GM19023 (cell line): ENCODE results near the gene STXBP1.

Source experiments
- ATAC-seq: cut with Tn5 transposase; IDR thresholded peaks from one replicate; pipeline ENCODE4 v1.9.1; 2021; ENCODE audit warnings: mild to moderate bottlenecking, moderate library complexity; ENCODE audit not compliant: unreplicated experiment

STXBP1 gene

DNA sequence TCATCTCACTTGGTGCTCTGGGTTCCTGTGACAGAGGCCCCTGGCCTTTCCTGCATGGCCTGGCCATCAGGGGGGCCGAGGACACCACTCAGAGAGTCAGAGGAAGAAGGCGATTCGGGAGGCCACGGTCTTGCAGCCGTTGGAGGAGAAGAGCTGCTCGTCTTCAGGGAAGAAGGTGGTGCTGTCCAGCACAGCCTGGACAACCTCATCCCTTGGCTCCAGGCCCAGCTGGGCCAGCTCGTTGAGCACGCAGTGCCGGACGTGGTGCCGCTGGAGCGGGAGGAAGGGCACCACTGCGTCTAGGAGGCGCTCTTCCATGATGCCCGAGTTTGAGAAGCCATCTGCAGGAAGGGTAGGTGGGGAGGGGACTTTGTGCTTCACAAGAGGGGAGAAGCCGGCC lies 119.9 kb downstream of the STXBP1 start:
- ATAC-seq = no peak

DNA sequence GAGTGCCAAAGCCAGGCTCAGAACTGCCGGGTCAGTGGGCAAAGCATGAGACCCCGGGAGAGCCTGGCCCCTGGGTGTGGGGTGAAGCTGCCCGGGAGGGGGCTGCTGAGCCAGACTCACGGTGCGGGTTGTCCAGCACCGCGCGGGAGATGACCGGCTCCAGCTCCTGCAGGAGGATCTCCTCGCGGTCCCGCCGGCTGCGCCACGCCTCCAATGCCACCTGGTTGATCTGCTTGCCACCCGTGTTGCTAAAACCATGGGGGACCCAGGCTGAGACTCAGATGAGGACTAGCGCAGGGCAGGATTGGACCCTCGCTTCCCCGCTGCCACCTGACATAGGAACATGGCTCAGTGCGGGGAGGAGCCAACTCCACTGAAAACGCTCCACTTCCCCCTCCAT lies 120.4 kb downstream of the STXBP1 start:
- no peak for ATAC-seq

DNA sequence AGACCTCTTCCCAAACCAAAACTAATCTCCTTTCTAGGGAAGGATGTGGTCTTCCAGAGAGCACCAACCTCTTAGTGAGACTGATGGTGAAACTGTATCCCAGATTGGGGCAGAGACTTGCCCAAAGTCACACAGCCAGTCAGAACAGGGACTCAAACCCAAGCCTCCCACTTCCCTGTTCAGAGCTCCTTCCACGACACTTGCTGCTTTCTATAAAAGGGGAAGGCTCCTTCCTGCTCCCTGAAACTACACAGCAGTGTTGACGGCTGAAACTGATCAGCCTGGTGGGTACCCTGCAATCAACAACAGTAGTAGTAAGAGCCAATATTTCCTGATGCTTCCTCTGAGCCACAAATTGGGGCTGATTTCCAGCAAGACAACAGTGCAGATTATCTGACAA lies 121.5 kb downstream of the STXBP1 start:
- ATAC-seq = no peak

DNA sequence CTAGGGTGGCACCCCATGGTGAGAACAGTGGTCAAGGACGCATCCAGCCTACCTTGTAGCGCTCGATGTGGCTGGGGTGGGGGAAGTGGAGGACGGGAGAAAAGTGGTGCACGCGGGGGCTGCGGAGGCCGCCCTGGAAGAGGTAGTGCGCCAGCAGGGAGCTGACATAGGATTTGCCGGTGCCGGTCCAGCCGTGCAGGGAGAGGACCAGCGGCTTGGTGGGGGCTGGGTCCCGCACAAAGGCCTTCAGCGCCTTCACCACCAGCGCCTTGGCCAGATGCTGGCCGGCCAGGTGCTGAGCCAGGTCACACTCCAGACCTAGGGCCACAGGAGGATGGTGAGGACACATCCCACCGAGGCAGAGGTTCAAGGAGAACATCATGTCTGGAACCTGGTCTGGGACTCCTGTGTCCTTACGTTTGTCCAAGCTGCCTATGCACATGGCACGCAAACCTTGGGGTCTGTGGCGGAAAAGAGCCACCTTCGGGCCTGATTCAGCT lies 122.2 kb downstream of the STXBP1 start:
- no peak for ATAC-seq

DNA sequence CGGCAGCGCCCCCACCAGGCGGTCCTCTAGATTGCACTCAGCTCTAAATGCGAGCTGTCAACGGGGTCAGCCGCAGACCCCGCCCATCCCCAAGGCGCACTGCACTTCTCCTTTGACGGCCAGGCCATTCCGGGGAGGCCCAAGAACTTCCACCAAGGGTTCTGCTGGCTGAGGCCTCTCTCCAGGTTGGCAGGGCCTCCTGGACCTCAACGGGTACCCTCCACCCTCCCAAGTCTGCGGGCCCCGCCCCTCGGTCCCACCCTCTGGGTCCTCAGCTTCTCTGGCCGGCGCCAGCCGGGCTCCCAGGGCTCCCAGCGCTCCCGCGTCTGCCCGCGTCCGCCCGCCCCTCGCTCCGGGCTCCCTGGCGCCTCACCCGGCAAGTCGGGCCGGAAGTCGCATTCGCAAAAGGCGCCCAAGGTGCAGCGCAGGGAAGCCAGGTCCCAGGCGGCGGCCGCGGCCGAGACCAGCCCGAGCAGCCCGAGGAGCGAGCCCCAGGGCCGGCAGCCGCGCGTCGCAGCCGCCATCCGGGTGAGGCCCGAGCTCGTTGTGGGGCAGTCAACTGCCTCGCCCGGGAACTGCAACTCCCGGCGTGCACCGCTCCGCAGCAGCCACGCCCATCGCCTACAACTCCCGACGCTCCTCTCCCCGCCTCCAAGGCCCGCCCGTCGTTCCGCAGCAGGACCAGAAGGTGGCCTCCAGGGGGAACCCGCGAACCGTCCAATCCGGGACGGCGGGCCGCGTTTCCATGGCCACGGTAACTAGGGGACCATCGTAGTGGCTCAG lies 122.9 kb downstream of the STXBP1 start, which contains the start of gene TOR2A:
TOR2A (minus strand) TSS at position 548 of the 783 bp plus-strand sequence; CDS start at position 524, 24 bp downstream.
- ATAC-seq = peak; percentile 84

DNA sequence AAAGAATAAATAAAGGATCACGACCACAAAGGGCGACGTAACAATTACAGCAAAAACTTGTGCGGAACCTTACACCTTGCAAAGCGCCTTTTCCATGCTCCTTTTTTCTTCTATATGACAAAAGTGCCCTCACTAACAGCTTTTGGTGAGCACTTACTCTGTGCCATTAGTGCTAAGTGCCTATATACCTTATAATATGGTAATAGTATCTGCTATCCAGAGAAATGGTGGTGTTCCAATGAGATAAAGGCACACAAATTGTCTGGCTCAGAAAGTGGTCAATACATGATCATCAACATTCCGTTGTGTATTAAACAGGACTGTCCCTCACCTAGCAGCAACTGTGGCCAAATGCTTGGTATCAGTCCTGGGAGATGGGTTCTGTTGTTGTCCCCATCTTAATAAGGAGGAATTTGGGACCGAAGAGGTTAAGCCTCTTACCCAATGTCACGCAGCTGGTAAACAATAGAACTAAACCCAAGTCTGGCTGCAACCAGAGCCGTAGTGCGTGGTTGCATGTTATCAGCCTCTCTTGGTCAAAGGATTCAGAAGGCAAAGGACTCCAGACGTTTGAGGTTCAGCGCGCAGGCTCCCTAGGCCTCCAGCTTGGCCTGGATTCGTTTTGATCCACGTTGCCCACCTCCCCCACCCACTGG lies 123.6 kb downstream of the STXBP1 start:
- ATAC-seq = peak; percentile 6

DNA sequence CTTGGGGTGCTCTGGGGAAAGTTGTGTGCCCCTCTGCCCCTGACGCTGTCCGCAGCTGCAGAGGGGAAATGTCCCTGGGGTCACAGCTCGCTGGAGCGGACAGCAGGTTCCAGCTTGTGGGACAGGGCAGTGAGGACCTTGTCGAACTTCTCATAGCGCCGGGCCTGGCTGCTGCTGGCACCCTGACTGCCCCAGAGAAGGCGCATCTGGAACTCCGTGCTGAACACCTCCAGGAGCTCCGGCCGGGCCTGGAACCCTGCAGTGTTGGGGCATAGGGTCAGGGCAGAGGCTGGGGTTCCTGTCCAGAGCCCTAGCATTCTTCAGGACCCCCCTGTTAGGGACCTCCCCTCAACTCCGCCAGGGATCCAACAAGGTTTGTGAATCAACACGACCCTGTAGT lies 126.6 kb downstream of the STXBP1 start:
- ATAC-seq = no peak

DNA sequence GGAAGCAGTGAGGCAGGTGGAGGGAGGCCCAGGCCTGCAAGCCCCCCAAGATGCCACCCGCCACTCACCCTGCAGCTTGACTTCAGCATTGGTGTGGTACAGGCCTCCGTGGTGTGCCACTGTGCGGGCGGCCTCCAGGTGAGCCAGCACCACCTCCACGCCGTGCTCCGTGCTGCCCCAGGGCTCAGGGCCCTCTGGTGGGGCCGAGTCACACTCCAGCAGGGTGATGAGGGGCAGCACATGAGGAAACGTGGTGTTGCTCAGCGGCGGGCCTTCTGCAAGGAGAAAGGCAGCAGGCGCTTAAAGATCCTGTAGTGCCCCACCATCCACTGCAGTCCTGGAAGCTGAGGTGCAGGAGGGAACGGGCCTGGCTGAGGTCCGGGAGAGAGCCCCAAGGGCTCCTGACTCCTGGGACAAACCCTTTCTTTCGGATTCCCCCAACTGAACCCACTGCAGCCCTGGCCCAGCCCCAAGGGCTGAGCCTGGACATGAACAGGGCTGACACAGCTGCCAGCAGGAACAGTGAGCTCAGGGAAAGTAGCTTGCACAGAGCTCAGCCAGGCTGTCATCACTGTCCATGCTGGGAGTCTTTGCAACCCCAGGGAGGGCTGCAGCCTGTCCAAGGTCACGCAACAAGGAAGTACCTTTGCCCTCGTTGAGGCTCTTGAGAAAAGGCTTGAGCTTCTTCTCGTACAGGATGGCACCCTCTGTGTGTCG lies 127.7 kb downstream of the STXBP1 start:
- no peak for ATAC-seq

DNA sequence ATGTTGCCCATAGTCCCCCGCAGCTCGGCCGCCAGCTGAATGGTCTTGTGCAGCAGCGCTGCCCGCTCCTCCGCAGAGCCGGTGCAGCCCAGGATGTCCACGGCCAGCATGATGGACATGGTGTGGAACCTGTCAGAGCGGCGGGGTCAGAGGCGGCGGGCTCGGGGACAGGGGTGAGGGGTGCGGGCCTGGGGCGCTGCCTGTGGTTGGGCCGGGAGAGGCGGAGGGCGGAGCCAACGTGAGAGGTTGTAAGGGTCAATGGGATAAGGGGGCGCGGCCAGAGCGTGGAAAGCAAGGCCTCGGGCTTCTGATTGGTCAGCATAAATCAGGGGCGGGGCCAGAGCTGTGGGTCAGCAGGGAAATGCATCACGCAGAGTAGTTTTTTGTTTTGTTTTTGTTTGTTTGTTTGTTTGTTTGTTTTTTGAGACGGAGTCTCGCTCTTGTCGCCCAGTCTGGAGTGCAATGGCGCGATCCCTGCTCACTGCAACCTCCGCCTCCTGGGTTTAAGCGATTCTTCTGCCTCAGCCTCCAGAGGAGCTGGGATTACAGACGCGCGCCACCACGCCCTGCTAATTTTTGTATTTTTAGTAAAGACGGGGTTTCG lies 129.9 kb downstream of the STXBP1 start:
- ATAC-seq = no peak
